Endothelial cell of umbilical vein (primary cell): ENCODE results near the gene OR10K1.

ENCODE experiments used
- EZH2 ChIP-seq: IDR thresholded peaks from 2 replicates; pipeline ENCODE4 v1.6.1; 2012; ENCODE audit warnings: borderline replicate concordance, low read depth, mild to moderate bottlenecking, moderate library complexity, low read length, inconsistent platforms; ENCODE audit not compliant: severe bottlenecking
- TF ChIP-seq, protein P1 (sequence below), 2 donors: IDR thresholded peaks; 1 replicate in 1 of 2; 2 replicates in 1 of 2; pipeline ENCODE4 v1.5.1; 2011; ENCODE audit warnings: low read length in 2 of 2, mild to moderate bottlenecking in 2 of 2, moderate library complexity in 2 of 2, control low read depth in 1 of 2, inconsistent platforms in 1 of 2, low read depth in 1 of 2; ENCODE audit not compliant: insufficient read depth in 1 of 2; ENCODE audit errors: extremely low read depth in 1 of 2

DNA sequence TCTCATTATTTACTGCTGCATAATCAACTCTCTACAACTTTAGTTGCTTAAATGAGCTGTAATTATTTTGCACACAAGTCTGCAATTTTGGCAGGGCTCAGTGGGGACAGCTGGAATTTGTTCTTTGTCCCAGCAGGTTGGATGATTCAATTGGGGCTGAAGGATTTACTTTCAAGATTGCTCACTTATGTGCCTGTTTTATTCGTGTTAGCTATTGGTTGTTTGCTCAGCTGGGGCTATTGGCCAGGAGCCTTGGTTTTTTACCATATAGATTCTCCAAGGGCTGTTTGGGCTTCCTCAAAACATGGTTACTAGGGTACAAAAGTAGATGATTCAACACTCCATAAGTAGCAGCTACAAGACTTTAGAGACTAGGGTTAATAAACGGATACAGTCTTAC lies 23.8 kb downstream of the OR10K1 start:
- TF ChIP-seq, protein P1, sequence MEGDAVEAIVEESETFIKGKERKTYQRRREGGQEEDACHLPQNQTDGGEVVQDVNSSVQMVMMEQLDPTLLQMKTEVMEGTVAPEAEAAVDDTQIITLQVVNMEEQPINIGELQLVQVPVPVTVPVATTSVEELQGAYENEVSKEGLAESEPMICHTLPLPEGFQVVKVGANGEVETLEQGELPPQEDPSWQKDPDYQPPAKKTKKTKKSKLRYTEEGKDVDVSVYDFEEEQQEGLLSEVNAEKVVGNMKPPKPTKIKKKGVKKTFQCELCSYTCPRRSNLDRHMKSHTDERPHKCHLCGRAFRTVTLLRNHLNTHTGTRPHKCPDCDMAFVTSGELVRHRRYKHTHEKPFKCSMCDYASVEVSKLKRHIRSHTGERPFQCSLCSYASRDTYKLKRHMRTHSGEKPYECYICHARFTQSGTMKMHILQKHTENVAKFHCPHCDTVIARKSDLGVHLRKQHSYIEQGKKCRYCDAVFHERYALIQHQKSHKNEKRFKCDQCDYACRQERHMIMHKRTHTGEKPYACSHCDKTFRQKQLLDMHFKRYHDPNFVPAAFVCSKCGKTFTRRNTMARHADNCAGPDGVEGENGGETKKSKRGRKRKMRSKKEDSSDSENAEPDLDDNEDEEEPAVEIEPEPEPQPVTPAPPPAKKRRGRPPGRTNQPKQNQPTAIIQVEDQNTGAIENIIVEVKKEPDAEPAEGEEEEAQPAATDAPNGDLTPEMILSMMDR (IDR thresholded peaks at IDR 0.05; ENCODE audit: extremely low read depth in 1 of 2, insufficient read depth in 1 of 2, low read depth in 1 of 2, low read length in 2 of 2) = no peak
- TF ChIP-seq EZH2 = no peak
